IMR-90 (cell line): Measurements from ENCODE around the gene TAF10. TPM values are rescaled to one million over a fixed set of nuclear protein-coding genes. Genes with fewer than 3 reads are reported as not detected.

Experiments used
- ATAC-seq: fragments of 200-7000 bp; cut with Tn5 transposase; 2 replicates; pipeline ENCODE4 v1.9.1; 2020; ENCODE audit warnings: low read depth, mild to moderate bottlenecking, moderate library complexity
- BruUV-seq: library from RNA; stranded (reverse); fragments of 400-500 nt; replicated peaks from 2 replicates; lab custom pipeline; 2021; lab: Mats Ljungman, UMichigan
- CTCF ChIA-PET: fragments of 300-600 bp; formaldehyde crosslinking; extraction: SDS; loops from one replicate; lab custom pipeline; 2021; ENCODE audit warnings: antibody characterized with exemption; lab: Yijun Ruan, JAX
- POLR2A ChIA-PET: fragments of 300-600 bp; sonication (Branson Sonifier 250); formaldehyde crosslinking; loops from one replicate; lab custom pipeline; 2022; ENCODE audit warnings: antibody characterized with exemption; ENCODE audit not compliant: unreplicated experiment; lab: Charles Lee
- DNase-seq: peaks from one replicate; pipeline ENCODE4 v3.0.0; 2013
- H2AFZ ChIP-seq: replicated peaks from 2 replicates; pipeline ENCODE3; 2013; ENCODE audit warnings: low read length, mild to moderate bottlenecking; ENCODE audit not compliant: poor library complexity
- H2AK5ac ChIP-seq: 2 replicates; pipeline ENCODE4 v1.6.1; 2013; ENCODE audit warnings: low read depth, low read length, inconsistent platforms
- H2AK9ac ChIP-seq: replicated peaks from 2 replicates; pipeline ENCODE3; 2013; ENCODE audit warnings: mild to moderate bottlenecking, low read depth, low read length, moderate library complexity; ENCODE audit not compliant: poor library complexity
- H2BK120ac ChIP-seq: 2 replicates; pipeline ENCODE4 v1.6.1; 2013; ENCODE audit warnings: low read depth, low read length, inconsistent platforms
- H2BK15ac ChIP-seq: 3 replicates; pipeline ENCODE4 v1.6.1; 2013; ENCODE audit warnings: low read depth, low read length, inconsistent platforms
- H2BK20ac ChIP-seq: 2 replicates; pipeline ENCODE4 v1.6.1; 2013; ENCODE audit warnings: low read depth, mild to moderate bottlenecking, inconsistent platforms, low read length, moderate library complexity
- H2BK5ac ChIP-seq: 2 replicates; pipeline ENCODE4 v1.6.1; 2013; ENCODE audit warnings: mild to moderate bottlenecking, low read depth, low read length, inconsistent platforms; ENCODE audit not compliant: poor library complexity, severe bottlenecking
- H3K14ac ChIP-seq: replicated peaks from 2 replicates; pipeline ENCODE4 v1.6.1; 2013; ENCODE audit warnings: low read depth, low read length, inconsistent platforms
- H3K18ac ChIP-seq: 2 replicates; pipeline ENCODE4 v1.6.1; 2013; ENCODE audit warnings: low read depth, low read length, control low read depth
- H3K23ac ChIP-seq: 2 replicates; pipeline ENCODE4 v1.6.1; 2013; ENCODE audit warnings: low read depth, low read length, inconsistent platforms
- H3K27ac ChIP-seq: 2 replicates; pipeline ENCODE4 v1.5.1; 2013; ENCODE audit warnings: mild to moderate bottlenecking, control low read depth, low read length; ENCODE audit not compliant: insufficient read depth
- H3K27me3 ChIP-seq: 2 replicates; pipeline ENCODE4 v1.6.1; 2013; ENCODE audit warnings: low read length; ENCODE audit not compliant: control insufficient read depth, insufficient read depth
- H3K36me3 ChIP-seq: 2 replicates; pipeline ENCODE4 v1.6.1; 2013; ENCODE audit warnings: low read length, mixed read lengths; ENCODE audit not compliant: control insufficient read depth, insufficient read depth
- H3K4ac ChIP-seq: 2 replicates; pipeline ENCODE4 v1.6.1; 2013; ENCODE audit warnings: low read depth, low read length, inconsistent platforms
- H3K4me1 ChIP-seq: 2 replicates; pipeline ENCODE4 v1.6.1; 2013; ENCODE audit warnings: low read length, mixed read lengths; ENCODE audit not compliant: control insufficient read depth, insufficient read depth
- H3K4me2 ChIP-seq: 2 replicates; pipeline ENCODE4 v1.6.1; 2013; ENCODE audit warnings: low read depth, mild to moderate bottlenecking, control low read depth, low read length, moderate library complexity
- H3K4me3 ChIP-seq: 2 replicates; pipeline ENCODE4 v1.5.1; 2013; ENCODE audit warnings: low read depth, mild to moderate bottlenecking, control low read depth, low read length, moderate library complexity; ENCODE audit not compliant: insufficient read depth
- H3K56ac ChIP-seq: 2 replicates; pipeline ENCODE4 v1.6.1; 2013; ENCODE audit warnings: low read length, inconsistent platforms; ENCODE audit not compliant: insufficient read depth; ENCODE audit errors: extremely low read depth
- H3K79me1 ChIP-seq, 2 experiments: 2 replicates each; pipeline ENCODE4 v1.6.1; 2013; ENCODE audit warnings: low read length in 2 of 2, inconsistent platforms in 1 of 2, low read depth in 1 of 2
- H3K9ac ChIP-seq: 2 replicates; pipeline ENCODE4 v1.6.1; 2013; ENCODE audit warnings: low read depth, low read length, control low read depth
- H3K9me1 ChIP-seq: 2 replicates; pipeline ENCODE4 v1.6.1; 2013; ENCODE audit warnings: low read length, inconsistent platforms; ENCODE audit not compliant: insufficient read depth
- H3K9me3 ChIP-seq: 2 replicates; pipeline ENCODE4 v1.6.1; 2013; ENCODE audit warnings: low read length; ENCODE audit not compliant: control insufficient read depth, insufficient read depth
- H4K20me1 ChIP-seq: 2 replicates; pipeline ENCODE4 v1.6.1; 2013; ENCODE audit warnings: low read length, inconsistent platforms; ENCODE audit not compliant: insufficient read depth
- H4K5ac ChIP-seq: 2 replicates; pipeline ENCODE4 v1.6.1; 2013; ENCODE audit warnings: mild to moderate bottlenecking, low read depth, low read length, control low read depth
- H4K8ac ChIP-seq, 2 experiments: 2 replicates each; pipeline ENCODE4 v1.6.1; 2013; ENCODE audit warnings: low read depth in 2 of 2, low read length in 2 of 2, control low read depth in 1 of 2, inconsistent platforms in 1 of 2
- H4K91ac ChIP-seq: 2 replicates; pipeline ENCODE4 v1.6.1; 2013; ENCODE audit warnings: low read depth, low read length, inconsistent platforms; ENCODE audit not compliant: insufficient read depth
- BHLHE40 ChIP-seq: fragments of 150-350 bp; IDR thresholded peaks from 2 replicates; pipeline ENCODE4 v1.6.1; 2016; ENCODE audit warnings: mild to moderate bottlenecking, low read depth, low read length
- CTCF ChIP-seq: conservative IDR thresholded peaks from 2 replicates; pipeline ENCODE4 v1.5.1; 2012; ENCODE audit warnings: mild to moderate bottlenecking, low read depth, low read length, improper control_type of control experiment
- ELK1 ChIP-seq: fragments of 150-350 bp; IDR thresholded peaks from 2 replicates; pipeline ENCODE4 v1.6.1; 2016; ENCODE audit warnings: low read depth, mild to moderate bottlenecking, low read length, moderate library complexity, borderline replicate concordance
- FOS ChIP-seq: fragments of 150-350 bp; IDR thresholded peaks from 2 replicates; pipeline ENCODE4 v1.6.1; 2016; ENCODE audit warnings: low read depth, low read length
- MAFK ChIP-seq: IDR thresholded peaks from 2 replicates; pipeline ENCODE4 v1.6.1; 2012; ENCODE audit warnings: low read depth, low read length, improper control_type of control experiment
- MAZ ChIP-seq: IDR thresholded peaks from 2 replicates; pipeline ENCODE4 v1.6.1; 2012; ENCODE audit warnings: low read depth, mild to moderate bottlenecking, low read length, improper control_type of control experiment, moderate library complexity, borderline replicate concordance
- MXI1 ChIP-seq: IDR thresholded peaks from 2 replicates; pipeline ENCODE4 v1.6.1; 2012; ENCODE audit warnings: low read depth, mild to moderate bottlenecking, low read length, moderate library complexity, borderline replicate concordance
- NFE2L2 ChIP-seq: fragments of 150-350 bp; IDR thresholded peaks from 2 replicates; pipeline ENCODE4 v1.6.1; 2016; ENCODE audit warnings: low read depth, mild to moderate bottlenecking, low read length
- POLR2A ChIP-seq: IDR thresholded peaks from 2 replicates; pipeline ENCODE4 v1.6.1; 2012; ENCODE audit warnings: mild to moderate bottlenecking, low read depth, low read length
- RAD21 ChIP-seq: IDR thresholded peaks from 2 replicates; pipeline ENCODE4 v1.6.1; 2012; ENCODE audit warnings: low read length, improper control_type of control experiment
- RFX5 ChIP-seq: IDR thresholded peaks from 2 replicates; pipeline ENCODE4 v1.8.0; 2012; ENCODE audit warnings: low read depth, mild to moderate bottlenecking, low read length, moderate library complexity
- USF2 ChIP-seq: fragments of 150-350 bp; IDR thresholded peaks from 2 replicates; pipeline ENCODE4 v1.6.1; 2017; ENCODE audit warnings: mild to moderate bottlenecking, antibody characterized with exemption, low read length, low read depth
- WGBS, 2 experiments: methylation state at CpG; one replicate each; pipeline versions ENCODE4 v1.1.5 to v1.1.7; 2013; ENCODE audit warnings: missing lambda C conversion rate in 2 of 2; ENCODE audit not compliant: insufficient read length in 1 of 2; ENCODE audit errors: extremely low coverage in 2 of 2; 5-methylcytosine and 5-hydroxymethylcytosine counted together
- dilution Hi-C: fragments of 300-500 bp; cut with HindIII; formaldehyde crosslinking; loops from one replicate; pipeline ENCODE4 v1.14.3; 2018; ENCODE audit warnings: low sequenced_read_pairs; ENCODE audit not compliant: unreplicated experiment
- in situ Hi-C: fragments of 300-500 bp; cut with MboI; formaldehyde crosslinking; loops from 3 replicates; pipeline ENCODE4 v1.14.3; 2019; ENCODE audit warnings: low sequenced_read_pairs, inconsistent platforms, mixed read lengths
- intact Hi-C: fragments of 100-400 bp; cut with micrococcal nuclease; formaldehyde crosslinking; loops from 2 replicates; pipeline ENCODE4 v1.10.0; 2022
- polyA plus RNA-seq, 3 experiments: library from polyadenylated mRNA; depleted of rRNA; stranded (reverse); fragments of >200 nt; gene quantifications; 2 replicates each; pipeline ENCODE4 v1.2.3, GENCODE V29; 2012; ENCODE audit warnings: low replicate concordance in 1 of 3
- total RNA-seq: library from RNA; depleted of rRNA; stranded (reverse); fragments of >200 nt; gene quantifications from 2 replicates; pipeline ENCODE4 v1.2.3, GENCODE V29; 2012

The TAF10 gene
- total and polyA plus RNA-seq, 2 of the 4 experiments (the other 2 are of a cell fraction), result 18.6 to 132 TPM

DNA sequence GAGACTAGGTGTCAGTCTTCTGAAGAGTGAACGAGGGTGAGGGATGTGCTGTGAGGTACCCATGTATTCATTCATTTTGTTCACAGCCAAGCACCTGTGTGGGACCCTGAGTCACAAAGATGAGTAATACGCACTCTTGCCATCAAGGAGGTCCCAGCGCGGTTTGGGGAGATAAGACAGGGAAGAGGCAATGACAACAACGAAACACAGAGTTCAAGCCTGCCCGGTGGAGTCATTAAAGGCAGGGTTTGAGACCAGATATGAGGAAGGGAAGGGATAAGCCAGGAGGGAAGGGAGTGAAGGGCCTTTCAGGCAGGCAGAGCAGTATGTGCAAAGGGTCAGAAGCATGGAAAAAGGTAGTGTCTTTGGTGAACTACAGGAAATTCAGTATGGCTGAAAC is 39.0 kb upstream of the TAF10 start:
- peaks cover 11% of the 10 kb centered on the region for H3K27me3 ChIP-seq
- no peak overlapping the region for H3K4me2 ChIP-seq
- no peak overlapping the region for H2BK5ac ChIP-seq
- no peak overlapping the region for H3K56ac ChIP-seq
- H3K9me3 ChIP-seq, result no peaks in the 10 kb centered on the region
- 70% methylated on average over 5 of the region's 6 CpGs; no CpG with 5 or more reads in 1 of the 2 experiments for WGBS, 2 experiments
- no peak overlapping the region for H2BK20ac ChIP-seq
- H2AK9ac ChIP-seq, result no peak overlapping the region
- H3K18ac ChIP-seq, result no peak overlapping the region
- H4K5ac ChIP-seq, result no peak overlapping the region
- no TSS peak for BruUV-seq
- H3K4me1 ChIP-seq, result peaks cover 19% of the 10 kb centered on the region
- DNase-seq (peak; percentile 55), ATAC-seq (no peak)
- no peak overlapping the region for H2AK5ac ChIP-seq
- no peaks in the 10 kb centered on the region for H3K36me3 ChIP-seq
- dilution Hi-C loops, result no loop called here
- H4K91ac ChIP-seq, result no peak overlapping the region
- CTCF ChIA-PET, result no interaction called here
- H3K23ac ChIP-seq, result no peak overlapping the region
- in situ Hi-C loops, result no loop called here
- no peak overlapping the region for H2BK15ac ChIP-seq
- POLR2A ChIA-PET, result no interaction called here
- H3K9me1 ChIP-seq, result peaks cover 33% of the 10 kb centered on the region
- no peak overlapping the region for H3K14ac ChIP-seq
- no peak overlapping the region for H3K4me3 ChIP-seq
- H4K20me1 ChIP-seq, result peaks cover 3% of the 10 kb centered on the region; the same call in 1 of the 2 replicates
- H2AFZ ChIP-seq, result no peak overlapping the region
- H3K27ac ChIP-seq, result no peak overlapping the region
- TF ChIP-seq MAZ, result no peak
- TF ChIP-seq ELK1, result no peak
- TF ChIP-seq POLR2A, result no peak
- TF ChIP-seq CTCF, result no peak
- TF ChIP-seq FOS, result no peak
- TF ChIP-seq MAFK, result no peak
- no peak for TF ChIP-seq NFE2L2
- no peak for TF ChIP-seq USF2
- no peak for TF ChIP-seq RFX5
- TF ChIP-seq RAD21, result no peak
- TF ChIP-seq BHLHE40, result no peak
- no peak for TF ChIP-seq MXI1
- no peak overlapping the region for H3K9ac ChIP-seq
- no peak overlapping the region for H2BK120ac ChIP-seq
- no peak overlapping the region for H4K8ac ChIP-seq
- H3K79me1 ChIP-seq, result peaks cover 3 to 40% of the 10 kb centered on the region in 2 experiments; a peak in 2 of 4 replicates
- intact Hi-C loops, result no loop called here
- no peak overlapping the region for H3K4ac ChIP-seq
